OCI-LY1 (cell line): Measurements from ENCODE around the gene C1orf52.

Experiments used
- CTCF ChIP-seq: fragments of 200-600 bp; sonication (generic), shearing (Covaris generic); IDR thresholded peaks from 2 replicates; pipeline ENCODE4 v1.5.1; 2017; ENCODE audit warnings: mild to moderate bottlenecking, antibody characterized with exemption, low read length, moderate library complexity, mixed read lengths
- EZH2 ChIP-seq: fragments of 200-600 bp; sonication (generic), shearing (Covaris generic); IDR thresholded peaks from 2 replicates; pipeline ENCODE4 v1.8.0; 2017; ENCODE audit warnings: borderline replicate concordance, mixed run types, mild to moderate bottlenecking, antibody characterized with exemption, low read length, moderate library complexity, mixed read lengths

DNA sequence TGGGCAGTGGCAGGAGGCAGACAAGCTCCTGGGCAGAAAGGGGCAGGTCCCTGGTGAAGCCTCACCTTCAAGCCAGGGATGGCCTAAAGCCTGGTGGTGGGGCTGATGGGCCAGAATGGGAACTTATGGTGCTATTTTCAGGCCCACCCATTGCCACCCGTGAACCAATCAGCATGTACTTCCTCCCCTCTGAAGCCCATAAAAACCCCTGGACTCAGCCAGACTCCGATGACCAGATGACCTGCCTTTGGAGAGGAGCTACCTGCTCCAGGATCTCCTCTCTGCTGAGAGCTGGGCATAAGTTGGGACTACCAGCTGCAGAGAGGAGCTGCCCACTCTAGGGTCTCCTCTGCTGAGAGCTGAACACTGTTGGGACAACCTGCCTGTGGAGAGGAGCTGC lies 24.7 kb upstream of the C1orf52 start:
- TF ChIP-seq CTCF (no peak), EZH2 (no peak)
